Upper lobe of right lung (tissue), 1 donor: ENCODE data around the gene RNF207. TPM values are rescaled to one million over a fixed set of nuclear protein-coding genes. Genes with fewer than 3 reads are reported as not detected.
A peak's percentile ranks its signal among the peaks of the same experiment; 100 is the strongest.

ENCODE experiments used
- ATAC-seq: fragments of 200-7000 bp; cut with Tn5 transposase; one replicate; pipeline ENCODE4 v1.9.1; 2020; ENCODE audit warnings: mild to moderate bottlenecking, moderate library complexity
- DNase-seq: peaks from one replicate; pipeline ENCODE4 v3.0.0-alpha.2; 2020
- H3K27ac ChIP-seq: fragments of 200-600 bp; one replicate; pipeline ENCODE4 v1.8.0; 2022
- H3K27me3 ChIP-seq: fragments of 200-600 bp; one replicate; pipeline ENCODE4 v1.8.0; 2022; ENCODE audit warnings: mild to moderate bottlenecking
- H3K36me3 ChIP-seq: fragments of 200-600 bp; one replicate; pipeline ENCODE4 v1.8.0; 2022
- H3K4me1 ChIP-seq: fragments of 200-600 bp; one replicate; pipeline ENCODE4 v1.8.0; 2022
- H3K4me3 ChIP-seq: fragments of 200-600 bp; one replicate; pipeline ENCODE4 v1.8.0; 2022; ENCODE audit warnings: mild to moderate bottlenecking
- H3K9me3 ChIP-seq: fragments of 200-600 bp; one replicate; pipeline ENCODE4 v1.8.0; 2022
- intact Hi-C: fragments of 100-400 bp; cut with DNase I; formaldehyde crosslinking; loops from one replicate; pipeline ENCODE4 v1.11.0; 2022
- total RNA-seq: library from RNA; stranded (reverse); fragmentation: NEBNext Ultra II Directional; extraction: Animal tissue kit (Norgen Biotek cat#: 25700); gene quantifications from one replicate; pipeline ENCODE4 v1.2.1, GENCODE V29; 2021
- TF ChIP-seq, protein P1 (sequence below): fragments of 200-600 bp; IDR thresholded peaks from one replicate; pipeline ENCODE4 v1.8.0; 2022; ENCODE audit warnings: antibody characterized with exemption
- donor health status: DM: no; HTN: yes; CAD: no; lungs with severe emphysema.

Gene RNF207
- total RNA-seq, 1 donor from 2014 or later: 12.7 TPM

DNA sequence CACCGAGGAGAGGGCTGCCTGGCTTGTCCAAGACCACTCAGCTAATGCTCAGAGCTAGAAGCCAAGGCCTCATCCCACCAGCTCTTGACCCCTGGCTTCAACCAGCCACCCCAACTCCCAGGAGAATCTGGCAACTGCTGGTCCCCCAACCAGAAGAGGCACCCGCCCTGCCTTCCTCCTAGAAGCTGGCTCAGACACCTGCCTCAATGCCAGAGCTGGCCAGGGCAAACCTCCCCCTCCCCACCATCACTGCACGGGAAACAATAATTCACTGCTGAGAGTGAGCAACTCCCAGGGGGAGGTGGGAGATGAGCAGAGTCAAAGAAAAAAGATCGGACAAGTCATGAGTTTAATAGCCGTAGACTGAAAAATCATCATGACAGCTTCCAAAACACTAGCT lies 29.1 kb upstream of the RNF207 start:
- no peak for DNase-seq
- no peak for ATAC-seq
- TF ChIP-seq, protein P1, sequence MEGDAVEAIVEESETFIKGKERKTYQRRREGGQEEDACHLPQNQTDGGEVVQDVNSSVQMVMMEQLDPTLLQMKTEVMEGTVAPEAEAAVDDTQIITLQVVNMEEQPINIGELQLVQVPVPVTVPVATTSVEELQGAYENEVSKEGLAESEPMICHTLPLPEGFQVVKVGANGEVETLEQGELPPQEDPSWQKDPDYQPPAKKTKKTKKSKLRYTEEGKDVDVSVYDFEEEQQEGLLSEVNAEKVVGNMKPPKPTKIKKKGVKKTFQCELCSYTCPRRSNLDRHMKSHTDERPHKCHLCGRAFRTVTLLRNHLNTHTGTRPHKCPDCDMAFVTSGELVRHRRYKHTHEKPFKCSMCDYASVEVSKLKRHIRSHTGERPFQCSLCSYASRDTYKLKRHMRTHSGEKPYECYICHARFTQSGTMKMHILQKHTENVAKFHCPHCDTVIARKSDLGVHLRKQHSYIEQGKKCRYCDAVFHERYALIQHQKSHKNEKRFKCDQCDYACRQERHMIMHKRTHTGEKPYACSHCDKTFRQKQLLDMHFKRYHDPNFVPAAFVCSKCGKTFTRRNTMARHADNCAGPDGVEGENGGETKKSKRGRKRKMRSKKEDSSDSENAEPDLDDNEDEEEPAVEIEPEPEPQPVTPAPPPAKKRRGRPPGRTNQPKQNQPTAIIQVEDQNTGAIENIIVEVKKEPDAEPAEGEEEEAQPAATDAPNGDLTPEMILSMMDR: no peak
- Histone ChIP-seq H3K36me3 (no peaks in the 10 kb centered on the region), H3K4me1 (peaks cover 16% of the 10 kb centered on the region), H3K27ac (no peak overlapping the region), H3K27me3 (peaks cover 67% of the 10 kb centered on the region), H3K9me3 (no peaks in the 10 kb centered on the region), H3K4me3 (no peak overlapping the region)
- intact Hi-C loops: no loop called here

DNA sequence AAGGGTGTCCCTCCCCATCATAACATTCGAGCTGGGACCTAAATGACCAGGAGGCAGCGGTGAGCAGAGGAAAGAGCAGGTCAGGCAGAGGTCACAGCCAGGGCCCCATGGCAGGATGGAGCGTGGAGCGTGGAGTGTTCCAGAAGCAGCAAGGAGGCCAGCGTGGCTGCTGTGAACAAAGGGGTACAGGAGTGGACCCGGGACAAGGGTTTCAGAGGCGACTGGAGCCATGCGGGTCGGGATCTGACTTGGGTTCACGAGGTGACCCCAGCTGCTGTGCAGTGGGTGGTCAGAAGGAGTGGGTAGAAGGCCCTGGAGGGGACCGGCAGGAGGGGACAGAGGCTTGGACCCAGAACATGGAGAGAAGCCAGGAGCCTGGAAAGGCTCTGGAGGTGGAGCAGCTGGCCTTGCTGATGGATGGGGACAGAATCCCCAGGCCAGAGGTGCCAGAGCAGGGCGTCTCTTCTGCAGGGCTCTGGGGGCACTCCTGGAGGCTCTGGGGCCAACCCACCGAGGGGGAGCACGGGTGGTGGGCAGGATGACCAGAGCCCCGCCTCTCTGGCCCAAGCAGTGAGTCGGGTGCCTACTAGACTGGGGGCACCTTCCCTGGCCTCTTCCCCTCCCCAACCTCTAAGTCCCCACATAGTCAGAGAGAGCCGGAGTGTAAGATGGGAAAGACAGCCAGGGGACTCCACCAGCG lies 28.1 kb upstream of the RNF207 start:
- TF ChIP-seq, protein P1: no peak
- H3K27me3 ChIP-seq: peaks cover 56% of the 10 kb centered on the region
- ATAC-seq: no peak

GRCh38 chr1:6178751-6179563 lies 27.0 kb upstream of the RNF207 start:
- Histone ChIP-seq H3K4me3 (no peak overlapping the region), H3K4me1 (peaks cover 16% of the 10 kb centered on the region), H3K27me3 (peaks cover 50% of the 10 kb centered on the region), H3K9me3 (no peaks in the 10 kb centered on the region), H3K27ac (no peak overlapping the region), H3K36me3 (no peaks in the 10 kb centered on the region)
- intact Hi-C loops: no loop called here
- ATAC-seq (peak; percentile 6), DNase-seq (peak; percentile 61)
- TF ChIP-seq, protein P1: no peak

More for the DNA sequence above, 28.1 kb upstream of the RNF207 start:
- Histone ChIP-seq H3K9me3 (no peaks in the 10 kb centered on the region), H3K27ac (no peak overlapping the region), H3K4me1 (peaks cover 16% of the 10 kb centered on the region), H3K36me3 (no peaks in the 10 kb centered on the region), H3K4me3 (no peak overlapping the region)
- intact Hi-C loops: no loop called here
- no peak for DNase-seq

- no peaks in the 10 kb centered on the region for H3K9me3 ChIP-seq
- H3K27me3 ChIP-seq: peaks cover 50% of the 10 kb centered on the region
- TF ChIP-seq, protein P1: no peak
- H3K36me3 ChIP-seq: peaks cover 5% of the 10 kb centered on the region
- intact Hi-C loops: no loop called here
- ATAC-seq (no peak), DNase-seq (no peak)
- no peak overlapping the region for H3K4me3 ChIP-seq
- H3K4me1 ChIP-seq: peaks cover 16% of the 10 kb centered on the region
- no peak overlapping the region for H3K27ac ChIP-seq
Measured at GRCh38 chr1:6179564-6180175, 26.2 kb upstream of the RNF207 start.

GRCh38 chr1:6180268-6180706 lies 25.6 kb upstream of the RNF207 start, which contains the start of gene CHD5:
CHD5 (minus strand) TSS chr1:6180321; CDS start chr1:6180023, 298 bp downstream.
- intact Hi-C loops: no loop called here
- DNase-seq (no peak), ATAC-seq (no peak)
- Histone ChIP-seq H3K27me3 (peaks cover 50% of the 10 kb centered on the region), H3K4me1 (peaks cover 16% of the 10 kb centered on the region), H3K36me3 (peaks cover 11% of the 10 kb centered on the region), H3K9me3 (no peaks in the 10 kb centered on the region), H3K27ac (no peak within 1 kb of the TSS), H3K4me3 (no peak within 1 kb of the TSS)
- TF ChIP-seq, protein P1: no peak
